NCI-H82 treated with DMSO at 0.1 percent for 48 hours (cell line): ENCODE data around the gene CLIC2.
A peak's percentile ranks its signal among the peaks of the same experiment; 100 is the strongest.
"Not testable (repeated sequence)": the region's sequence is repeated elsewhere in the genome, so short reads cannot be mapped to it uniquely, and the experiment has no call there.

ENCODE experiments used
- DNase-seq: peaks from one replicate; lab custom pipeline; 2025; ENCODE audit not compliant: unreplicated experiment; lab: John Stamatoyannopoulos, UW

Gene CLIC2

DNA sequence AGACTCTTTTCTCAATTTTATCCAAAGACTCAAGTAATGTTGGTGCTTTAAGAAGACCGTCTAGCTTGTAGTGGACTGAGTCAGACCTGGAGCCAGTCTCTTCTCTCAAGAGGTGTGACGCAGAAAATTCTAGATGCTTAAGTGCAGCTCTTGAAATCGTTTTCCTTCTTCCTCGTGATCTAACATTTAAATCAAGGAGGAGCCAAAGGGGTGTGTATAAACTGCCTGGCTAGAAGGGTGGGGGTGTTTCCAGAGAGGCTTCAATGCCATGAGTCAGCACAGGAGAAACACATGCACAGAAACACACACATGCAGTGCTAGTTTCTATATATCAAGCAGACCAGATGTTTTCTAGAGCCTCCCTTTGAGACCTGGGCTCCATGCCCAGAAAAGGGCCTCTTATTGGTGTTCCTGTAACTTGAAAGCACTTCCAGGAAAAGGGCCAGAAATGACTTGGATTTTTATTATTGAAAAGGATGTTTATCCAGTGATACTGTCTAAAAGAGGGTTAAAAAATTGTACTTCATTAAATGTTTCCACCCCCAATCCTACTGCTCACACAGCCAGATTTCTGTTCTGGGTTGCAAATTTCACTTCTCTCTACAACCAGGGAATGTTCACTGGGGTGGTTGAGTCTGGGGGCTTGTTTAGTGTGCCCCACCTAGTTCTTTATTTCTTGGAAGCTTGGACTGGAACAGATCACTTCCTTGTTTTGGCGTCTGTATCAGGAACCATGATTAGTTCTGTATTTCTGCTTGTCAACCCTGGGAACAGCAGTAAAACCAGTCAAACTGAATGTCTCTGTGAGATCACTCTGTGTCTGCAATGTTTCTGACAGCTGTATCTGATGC is at the start of gene CLIC2:
CLIC2 (minus strand) TSS at position 129 of the 851 bp plus-strand sequence. CDS start 187 bp downstream, outside the sequence.
- DNase-seq = no peak

DNA sequence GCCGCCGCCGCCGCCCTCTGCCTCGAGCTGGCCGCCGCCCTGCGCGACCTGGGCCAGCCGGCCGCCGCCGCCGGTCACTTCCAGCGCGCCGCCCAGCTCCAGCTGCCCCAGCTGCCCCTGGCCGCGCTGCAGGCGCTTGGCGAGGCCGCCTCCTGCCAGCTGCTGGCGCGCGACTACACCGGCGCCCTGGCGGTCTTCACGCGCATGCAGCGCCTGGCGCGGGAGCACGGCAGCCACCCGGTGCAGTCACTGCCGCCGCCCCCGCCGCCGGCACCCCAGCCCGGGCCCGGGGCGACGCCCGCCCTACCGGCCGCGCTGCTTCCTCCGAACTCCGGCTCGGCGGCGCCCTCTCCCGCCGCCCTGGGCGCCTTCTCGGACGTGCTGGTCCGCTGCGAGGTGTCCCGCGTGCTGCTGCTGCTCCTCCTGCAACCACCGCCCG is 48.1 kb upstream of the CLIC2 start:
- not testable (repeated sequence) for DNase-seq

DNA sequence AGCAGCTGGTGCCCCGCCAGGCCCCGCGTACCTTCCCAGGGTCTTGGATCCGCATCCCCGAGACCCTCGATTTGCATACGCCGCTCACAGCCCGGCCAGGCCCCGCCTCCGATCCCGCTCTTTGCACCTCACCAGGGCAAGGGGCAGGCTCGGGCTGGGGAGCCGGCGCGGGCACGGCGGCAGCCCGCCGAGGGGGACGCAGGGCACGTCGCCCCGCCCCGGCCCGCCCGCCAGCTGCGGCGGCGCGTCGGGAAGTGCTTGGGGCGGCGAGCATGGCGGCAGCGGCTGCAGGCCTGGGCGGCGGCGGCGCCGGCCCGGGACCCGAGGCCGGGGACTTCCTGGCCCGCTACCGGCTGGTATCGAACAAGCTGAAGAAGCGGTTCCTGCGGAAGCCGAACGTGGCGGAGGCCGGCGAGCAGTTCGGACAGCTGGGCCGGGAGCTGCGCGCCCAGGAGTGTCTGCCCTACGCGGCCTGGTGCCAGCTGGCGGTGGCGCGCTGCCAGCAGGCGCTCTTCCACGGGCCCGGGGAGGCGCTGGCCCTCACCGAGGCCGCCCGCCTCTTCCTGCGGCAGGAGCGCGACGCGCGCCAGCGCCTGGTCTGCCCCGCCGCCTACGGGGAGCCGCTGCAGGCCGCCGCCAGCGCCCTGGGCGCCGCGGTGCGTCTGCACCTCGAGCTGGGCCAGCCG is 47.6 kb upstream of the CLIC2 start, which contains the start of gene F8A2:
F8A2 (plus strand) TSS at position 253 of the 686 bp plus-strand sequence; CDS start at position 273, 20 bp downstream.
- not testable (repeated sequence) for DNase-seq

DNA sequence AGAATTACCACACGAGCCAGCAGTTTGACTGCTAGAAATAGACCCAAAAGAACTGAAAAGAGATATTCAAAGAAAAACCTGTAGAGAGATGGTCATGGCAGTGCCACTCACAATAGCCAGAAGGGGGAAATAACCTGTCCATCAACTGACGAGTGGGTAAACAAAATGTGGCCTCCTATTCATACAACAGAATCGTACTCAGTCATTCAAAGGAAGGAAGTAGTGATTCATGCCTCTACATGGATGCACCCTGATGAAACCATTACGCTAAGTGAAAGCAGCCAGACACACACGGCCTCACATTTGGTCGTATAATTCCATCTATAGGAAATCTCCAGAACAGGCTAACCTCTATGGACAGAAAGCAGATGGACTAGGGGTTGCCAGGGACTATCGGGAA is 45.4 kb upstream of the CLIC2 start:
- DNase-seq = not testable (repeated sequence)

DNA sequence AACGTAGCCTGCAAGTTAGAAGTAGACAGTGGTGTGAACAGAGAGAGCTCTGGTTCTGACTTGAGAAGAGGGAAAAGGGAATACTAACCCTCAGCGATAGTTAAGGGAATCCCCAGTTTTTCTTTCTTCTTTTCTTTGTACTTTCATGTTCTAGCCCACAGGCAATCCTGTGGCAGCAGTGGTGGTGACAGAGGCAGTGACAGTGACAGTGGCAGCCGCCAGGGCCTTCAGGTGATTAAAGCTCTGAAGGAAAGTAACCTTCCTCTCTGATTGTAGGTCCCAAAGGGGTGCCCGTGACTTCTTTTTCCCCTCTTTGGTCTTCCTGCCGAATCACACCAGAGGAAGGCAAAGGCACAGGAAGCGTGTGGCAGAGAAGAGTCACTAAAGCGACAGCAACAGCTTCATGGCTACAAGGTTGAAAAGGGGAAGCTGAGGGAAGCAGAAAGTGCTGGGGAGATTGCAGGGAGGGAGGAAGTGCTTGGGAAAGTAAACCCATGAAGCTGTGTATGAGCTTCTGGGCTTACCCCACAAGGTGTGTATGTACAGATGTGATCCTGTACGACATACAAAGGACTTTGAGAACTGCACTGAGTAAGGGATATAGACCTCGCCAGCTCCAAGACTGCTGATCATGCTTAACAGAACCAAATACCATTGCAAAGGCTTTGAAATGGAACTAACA is 39.5 kb upstream of the CLIC2 start:
- not testable (repeated sequence) for DNase-seq

DNA sequence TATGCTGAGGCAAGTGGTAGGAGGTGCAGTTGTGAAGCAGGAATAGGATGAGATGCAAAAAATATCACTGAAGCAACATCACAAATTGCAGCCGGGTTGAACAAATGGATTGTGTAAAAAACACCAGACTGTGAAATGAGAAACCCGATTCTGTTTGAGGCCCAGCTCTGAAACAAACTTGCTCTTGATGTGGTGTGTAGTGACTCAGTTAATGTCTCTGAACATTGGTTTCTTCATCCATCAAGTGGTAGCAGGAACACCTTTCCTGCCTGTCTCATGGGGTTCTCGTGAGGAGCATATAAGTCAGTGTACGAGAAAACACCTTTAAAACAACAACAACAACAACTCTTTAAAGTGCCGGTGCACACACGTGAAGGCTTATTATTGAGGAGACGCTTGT is 29.3 kb upstream of the CLIC2 start:
- not testable (repeated sequence) for DNase-seq

DNA sequence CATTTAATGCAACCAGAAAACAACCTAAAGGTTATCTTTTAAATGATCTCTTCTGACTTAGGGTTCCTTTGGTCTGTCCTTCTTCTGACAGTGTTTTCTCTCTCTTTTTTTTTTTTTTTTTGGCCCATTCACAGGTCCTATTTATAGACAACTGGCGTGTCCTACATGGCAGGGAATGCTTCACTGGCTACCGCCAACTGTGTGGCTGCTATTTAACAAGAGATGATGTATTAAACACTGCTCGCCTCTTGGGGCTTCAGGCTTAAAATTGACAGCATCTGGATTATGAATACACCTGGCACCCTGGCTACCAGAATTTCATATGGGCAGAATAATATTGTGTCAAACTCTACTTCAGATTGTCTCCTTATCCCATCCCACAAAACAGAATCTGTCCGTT is 15.0 kb upstream of the CLIC2 start:
- DNase-seq = not testable (repeated sequence)

DNA sequence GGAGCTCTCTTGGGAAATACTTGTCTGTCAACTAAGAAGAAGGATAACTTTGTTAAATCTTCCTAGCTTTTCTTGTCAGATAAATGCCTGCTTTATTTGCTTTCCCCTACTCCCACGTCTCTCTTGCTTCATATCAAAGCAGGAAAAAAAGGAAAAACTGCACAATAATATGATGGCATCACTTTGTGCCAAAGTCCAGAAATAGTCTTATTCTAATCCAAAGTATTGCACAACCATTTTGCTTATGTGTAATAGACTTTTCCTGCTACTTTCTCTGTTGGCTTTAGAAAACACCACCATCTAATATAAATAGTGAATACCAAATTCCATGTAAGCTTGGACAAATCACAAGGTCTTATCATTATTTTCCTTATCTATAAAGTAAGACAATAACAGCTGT is 11.3 kb upstream of the CLIC2 start:
- DNase-seq = not testable (repeated sequence)

DNA sequence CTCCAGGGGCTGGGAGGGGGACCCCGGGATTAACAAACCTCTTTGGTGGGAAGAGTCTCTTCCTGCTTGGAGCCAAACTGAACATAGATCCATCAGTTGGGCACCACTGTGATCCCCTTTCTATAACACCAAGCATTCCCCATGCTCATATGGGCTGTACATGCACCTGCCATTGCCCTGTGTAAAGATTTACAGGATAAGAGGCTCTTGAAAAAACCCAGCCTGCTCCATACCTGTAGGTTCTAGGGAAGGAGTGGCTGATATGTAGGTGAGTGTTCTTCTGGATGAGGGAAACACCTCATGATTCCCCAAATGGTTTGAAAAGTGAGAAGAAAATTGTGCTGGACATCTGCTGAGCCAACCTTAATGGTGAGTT is 911 bp upstream of the CLIC2 start:
- not testable (repeated sequence) for DNase-seq

DNA sequence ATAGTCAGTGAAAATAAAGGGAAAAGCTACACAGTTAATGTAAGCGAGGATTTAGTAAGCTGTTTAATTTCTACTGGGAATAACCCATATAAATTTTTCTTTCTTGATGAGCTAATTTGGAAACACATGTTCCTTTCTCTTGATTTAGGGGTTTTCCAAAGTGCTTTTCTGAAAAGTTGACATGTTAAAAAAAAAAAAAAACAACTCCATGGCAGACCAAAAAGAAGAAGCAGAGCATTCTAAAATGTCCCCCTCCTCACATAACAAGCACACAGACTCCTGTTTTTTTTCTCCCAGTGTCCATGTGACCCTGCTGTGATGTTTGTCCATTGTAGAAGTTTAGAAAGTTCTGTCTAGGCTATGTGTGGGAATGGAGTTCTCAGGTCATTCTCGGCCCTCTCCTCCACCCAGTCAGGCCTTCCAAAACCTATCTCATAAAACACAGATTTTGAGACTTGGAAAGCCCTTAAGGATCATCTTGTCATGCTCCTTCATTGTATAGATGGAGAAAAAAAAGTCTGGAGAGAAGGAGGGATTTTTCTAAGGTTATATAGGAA is 792 bp downstream of the CLIC2 start:
- DNase-seq = no peak

DNA sequence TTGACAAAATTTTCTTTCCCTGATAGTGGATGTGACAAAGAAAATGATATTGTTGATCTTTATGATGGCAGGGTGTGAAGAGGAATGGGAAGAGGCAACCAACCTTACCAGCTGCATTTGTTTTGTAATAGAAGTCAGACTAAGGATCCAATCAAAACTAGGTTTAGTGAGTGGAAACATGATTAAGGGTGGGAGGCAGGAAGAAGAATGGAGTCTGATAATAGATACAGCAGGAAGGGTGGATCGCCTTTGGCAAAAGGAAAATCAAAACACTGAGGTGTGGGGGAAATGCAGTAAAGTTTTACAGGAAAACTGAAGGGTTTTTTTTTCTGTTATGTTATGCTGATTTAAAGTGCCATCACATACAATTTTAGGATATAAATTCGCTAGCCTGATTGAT is 3.4 kb downstream of the CLIC2 start:
- no peak for DNase-seq

DNA sequence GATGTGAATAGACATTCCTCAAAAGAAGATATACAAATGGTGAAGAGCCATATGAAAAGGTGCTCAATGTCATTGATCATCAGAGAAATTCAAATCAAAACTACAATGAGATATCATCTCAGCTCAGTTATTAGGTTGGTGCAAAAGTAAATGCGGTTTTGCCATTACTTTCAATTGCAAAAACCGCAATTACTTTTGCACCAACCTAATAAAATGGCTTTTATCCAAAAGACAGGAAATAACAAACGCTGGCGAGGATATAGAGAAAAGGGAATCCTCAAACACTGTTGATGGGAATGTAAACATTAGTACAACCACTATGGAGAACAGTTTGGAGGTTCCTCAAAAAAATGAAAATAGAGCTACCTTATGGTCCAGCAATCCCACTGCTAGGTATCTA is 5.1 kb downstream of the CLIC2 start:
- DNase-seq = no peak

DNA sequence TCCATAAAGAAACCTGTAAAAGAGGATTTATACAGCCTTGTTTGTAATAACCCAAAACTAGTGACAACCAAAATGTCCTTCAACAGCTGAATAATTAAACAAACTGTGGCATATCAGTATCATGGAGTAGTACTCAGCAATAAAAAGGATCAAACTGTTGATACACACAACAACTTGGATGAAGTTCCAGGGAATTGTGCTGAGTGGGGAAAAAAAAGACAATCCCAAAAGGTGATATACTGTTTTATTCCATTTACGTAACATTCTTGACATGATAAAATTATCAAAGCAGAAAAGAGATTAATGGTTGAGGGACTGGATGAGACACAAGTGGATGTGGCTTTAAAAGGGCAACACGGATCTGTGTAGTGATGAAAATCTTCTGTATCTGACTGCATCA is 7.8 kb downstream of the CLIC2 start:
- no peak for DNase-seq

DNA sequence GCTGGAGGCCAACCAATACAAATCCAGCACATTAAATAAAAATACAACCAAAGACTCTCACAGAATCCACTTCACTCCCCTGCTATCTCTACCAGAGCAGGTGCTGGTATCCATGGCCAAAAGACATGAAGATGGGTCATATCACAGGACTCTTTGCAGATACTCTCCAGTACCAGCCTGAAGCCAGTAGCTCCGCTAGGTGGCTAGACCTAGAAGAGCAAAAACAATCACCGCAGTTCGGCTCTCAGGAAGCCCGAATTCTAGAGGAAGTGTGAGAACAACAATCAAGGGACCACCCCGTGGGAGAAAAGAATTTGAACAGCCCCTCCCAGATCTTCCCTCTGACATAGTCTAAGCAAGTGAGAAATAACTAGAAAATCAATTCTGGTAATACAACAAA is 20.2 kb downstream of the CLIC2 start:
- no peak for DNase-seq

DNA sequence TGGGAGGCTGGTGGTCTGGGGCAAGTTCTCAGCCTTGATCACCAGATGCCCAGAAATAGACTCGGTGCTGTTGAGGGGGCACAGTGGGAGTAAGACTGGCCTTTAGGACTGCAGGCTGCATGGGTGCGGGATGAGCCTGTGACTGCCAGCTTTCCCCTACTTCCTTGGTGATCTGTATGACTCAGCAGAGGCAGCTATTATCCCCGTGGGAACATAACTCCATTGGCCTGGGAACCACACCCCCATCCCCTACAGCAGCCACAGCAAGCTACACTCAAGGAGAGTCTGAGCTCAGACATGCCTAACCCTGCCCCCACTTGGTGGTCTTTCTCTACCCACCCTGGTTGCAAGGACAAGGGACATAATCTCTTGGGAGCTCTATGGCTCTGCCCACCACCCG is 20.6 kb downstream of the CLIC2 start:
- DNase-seq = no peak

DNA sequence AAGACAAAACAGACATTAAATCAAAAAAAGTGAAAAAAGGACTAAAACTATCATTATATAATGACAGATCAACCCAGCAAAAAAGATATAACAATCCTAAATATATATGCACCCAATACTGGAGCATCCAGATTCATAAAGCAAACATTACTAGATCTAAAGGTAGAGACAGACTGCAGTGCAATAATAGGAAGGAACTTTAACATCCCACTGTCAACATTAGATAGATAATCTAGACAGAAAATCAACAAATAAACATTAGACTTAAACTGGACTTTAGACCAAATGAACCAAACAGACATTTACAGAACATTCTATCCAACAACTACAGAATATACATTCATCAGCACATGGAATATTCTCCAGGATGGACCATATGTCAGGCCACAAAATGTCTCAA is 40.6 kb downstream of the CLIC2 start:
- no peak for DNase-seq

DNA sequence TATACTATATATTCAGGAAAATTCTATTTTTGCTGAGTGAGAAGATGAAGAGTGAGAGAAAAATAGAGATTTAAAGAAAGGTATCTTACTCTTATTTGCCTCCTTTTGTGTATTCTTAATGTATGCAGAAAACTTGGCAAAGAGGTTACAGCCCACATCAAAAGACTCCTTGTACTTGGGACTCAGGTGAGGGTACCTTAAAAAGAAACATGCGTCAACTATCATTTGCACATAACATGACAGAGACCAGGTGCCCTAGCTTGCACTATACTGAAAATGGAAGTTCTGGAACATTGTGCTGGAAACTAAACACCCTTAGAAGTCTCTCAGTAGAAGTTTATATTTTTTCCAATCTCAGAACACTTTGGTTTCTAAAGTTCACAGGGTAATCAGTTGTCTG is 54.5 kb downstream of the CLIC2 start:
- DNase-seq = no peak

DNA sequence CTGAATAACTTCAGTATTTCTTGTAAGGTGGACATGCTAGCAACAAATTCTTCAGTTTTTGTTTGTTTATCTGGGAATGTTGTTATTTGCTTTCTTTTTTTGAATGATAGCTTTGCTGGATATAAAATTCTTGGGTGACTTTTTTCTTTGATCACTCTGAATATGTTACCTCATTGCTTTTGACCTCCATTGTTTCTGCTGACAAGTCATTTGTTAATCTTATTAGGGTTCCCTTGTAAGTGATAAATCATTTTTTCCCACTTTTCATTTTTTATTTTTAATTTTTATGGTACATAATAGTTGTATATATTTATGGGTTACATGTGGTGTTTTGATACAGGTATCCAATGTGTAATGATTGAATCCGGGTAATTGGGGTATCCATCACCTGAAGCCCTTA is 63.4 kb downstream of the CLIC2 start:
- no peak for DNase-seq

DNA sequence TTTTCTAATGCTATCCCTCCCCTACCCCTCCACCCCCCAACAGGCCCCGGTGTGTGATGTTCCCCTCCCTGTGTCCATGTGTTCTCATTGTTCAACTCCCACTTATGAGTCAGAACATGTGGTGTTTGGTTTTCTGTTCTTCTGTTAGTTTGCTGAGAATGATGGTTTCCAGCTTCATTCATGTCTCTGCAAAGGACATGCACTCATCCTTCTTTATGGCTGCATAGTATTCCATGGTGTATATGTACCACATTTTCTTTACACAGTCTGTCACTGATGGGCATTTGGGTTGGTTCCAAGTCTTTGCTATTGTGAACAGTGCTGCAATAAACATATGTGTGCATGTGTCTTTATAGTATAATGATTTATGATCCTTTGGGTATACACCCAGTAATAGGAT is 66.4 kb downstream of the CLIC2 start:
- DNase-seq = not testable (repeated sequence)

DNA sequence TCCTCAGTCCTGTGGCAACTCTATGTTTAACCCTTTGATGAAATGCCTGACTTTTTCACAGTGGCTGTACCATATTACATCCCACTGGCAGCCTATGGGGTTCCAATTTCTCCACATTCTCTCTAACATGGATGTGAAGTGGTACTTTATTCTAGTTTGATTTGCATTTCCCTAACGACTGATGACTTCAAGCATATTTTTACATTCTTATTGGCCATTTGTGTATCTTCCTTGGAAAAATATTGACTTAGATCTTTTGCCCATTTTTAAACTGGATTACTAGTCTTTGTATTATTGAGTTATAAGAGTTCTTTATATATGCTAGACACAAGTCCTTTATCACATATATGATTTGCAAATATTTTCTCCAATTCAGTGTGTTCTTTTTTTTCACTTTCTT is 68.0 kb downstream of the CLIC2 start:
- DNase-seq = no peak

DNA sequence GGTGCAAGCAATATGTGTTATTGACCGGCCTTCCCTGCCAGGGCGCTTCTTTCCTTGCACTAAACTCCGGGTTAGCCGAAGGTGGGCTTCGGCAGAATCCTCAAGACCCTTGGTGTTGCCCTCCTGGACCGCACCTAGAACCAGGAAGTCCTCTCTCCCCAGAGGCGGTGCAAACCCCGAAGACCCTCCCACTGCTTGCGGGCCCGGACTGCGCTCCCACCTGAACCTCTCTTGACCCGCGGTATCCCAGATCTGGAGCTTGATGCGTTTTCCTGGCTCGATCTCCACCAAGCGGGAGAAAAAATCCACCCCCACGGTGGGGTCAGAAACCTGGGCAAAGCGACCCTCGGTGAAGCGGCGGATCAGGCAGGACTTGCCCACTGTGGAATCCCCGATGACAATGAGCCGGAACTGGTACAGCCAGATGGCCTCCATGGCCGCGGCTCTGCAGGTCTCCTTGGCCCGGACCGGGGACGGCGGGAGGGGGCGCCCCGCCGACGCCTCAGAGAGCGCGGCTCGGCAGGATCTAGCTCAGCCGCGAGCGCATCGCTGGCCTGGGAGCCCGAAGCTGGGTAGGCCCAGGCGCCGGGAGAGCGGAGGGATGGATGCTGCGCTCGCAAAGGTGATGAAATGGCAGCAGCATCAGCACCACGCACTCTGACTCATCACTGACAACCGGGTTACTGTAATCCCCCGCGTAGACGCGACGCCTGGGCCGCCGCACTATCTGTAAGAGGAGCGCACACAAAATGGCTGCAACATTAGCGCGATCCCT is 70.4 kb downstream of the CLIC2 start, which contains the start of gene RAB39B:
RAB39B (minus strand) TSS at position 638 of the 775 bp plus-strand sequence; CDS start at position 435, 203 bp downstream.
- DNase-seq = peak; percentile 39
